ENCODE measurements around the gene PLCH1.

PLCH1 gene

DNA sequence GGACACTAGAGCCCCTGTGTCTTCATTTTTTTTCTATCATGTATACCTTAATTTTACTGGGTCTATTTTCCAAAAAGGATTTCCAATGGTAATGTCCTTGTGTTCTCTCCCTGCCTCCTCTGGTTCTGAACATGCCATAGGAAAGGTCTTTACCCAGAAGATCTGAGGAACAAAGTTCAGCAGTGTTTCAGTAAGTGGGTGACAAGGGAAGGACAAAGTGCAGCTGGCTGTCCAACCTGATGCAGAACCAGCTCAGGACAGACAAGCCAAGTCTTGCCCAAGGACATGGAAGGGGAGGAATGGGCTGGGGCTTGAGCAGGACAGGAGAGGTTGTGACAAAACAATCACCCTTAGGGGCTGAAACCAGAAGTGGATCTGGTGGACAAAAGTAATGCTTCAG is 390.2 kb downstream of the PLCH1 start:
- no peak for DNase-seq (ENCODE audit: low read depth in 2 of 2)
- TF ChIP-seq, protein P1, sequence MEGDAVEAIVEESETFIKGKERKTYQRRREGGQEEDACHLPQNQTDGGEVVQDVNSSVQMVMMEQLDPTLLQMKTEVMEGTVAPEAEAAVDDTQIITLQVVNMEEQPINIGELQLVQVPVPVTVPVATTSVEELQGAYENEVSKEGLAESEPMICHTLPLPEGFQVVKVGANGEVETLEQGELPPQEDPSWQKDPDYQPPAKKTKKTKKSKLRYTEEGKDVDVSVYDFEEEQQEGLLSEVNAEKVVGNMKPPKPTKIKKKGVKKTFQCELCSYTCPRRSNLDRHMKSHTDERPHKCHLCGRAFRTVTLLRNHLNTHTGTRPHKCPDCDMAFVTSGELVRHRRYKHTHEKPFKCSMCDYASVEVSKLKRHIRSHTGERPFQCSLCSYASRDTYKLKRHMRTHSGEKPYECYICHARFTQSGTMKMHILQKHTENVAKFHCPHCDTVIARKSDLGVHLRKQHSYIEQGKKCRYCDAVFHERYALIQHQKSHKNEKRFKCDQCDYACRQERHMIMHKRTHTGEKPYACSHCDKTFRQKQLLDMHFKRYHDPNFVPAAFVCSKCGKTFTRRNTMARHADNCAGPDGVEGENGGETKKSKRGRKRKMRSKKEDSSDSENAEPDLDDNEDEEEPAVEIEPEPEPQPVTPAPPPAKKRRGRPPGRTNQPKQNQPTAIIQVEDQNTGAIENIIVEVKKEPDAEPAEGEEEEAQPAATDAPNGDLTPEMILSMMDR (IDR thresholded peaks at IDR 0.05; ENCODE audit: low read depth, low read length), result no peak
- no peak overlapping the region for H3K4me3 ChIP-seq (replicated peaks in 1 of 2; ENCODE audit: low read depth in 2 of 2, low read length in 2 of 2)

DNA sequence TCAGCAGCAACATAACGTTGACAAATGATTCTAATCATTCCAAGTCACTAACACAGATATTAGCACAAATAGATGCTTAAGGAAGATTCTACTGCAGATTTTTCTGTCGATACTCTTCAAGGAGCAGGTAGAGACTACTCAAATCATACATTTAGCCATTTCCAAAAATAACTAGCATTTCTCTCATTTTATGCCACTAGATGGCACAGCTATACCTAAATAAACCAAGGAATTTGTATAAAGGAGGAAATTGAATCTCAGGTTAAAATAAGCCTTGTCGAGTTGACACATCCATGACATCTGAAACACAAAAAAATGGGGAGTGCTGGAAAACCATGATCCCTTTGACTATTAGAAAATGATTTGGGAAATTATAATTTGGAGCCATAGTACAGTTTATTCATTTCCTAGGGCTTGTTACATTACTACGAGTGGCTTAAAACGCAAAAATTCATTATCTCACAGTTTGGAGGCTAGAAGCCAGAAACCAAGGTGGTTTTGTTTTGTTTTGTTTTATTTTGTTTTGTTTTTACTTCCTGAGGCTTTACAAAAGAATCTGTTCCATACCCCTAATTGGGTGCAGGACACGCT is 391.9 kb downstream of the PLCH1 start:
- H3K4me3 ChIP-seq (replicated peaks in 1 of 2; ENCODE audit: low read depth in 2 of 2, low read length in 2 of 2), result no peak overlapping the region
- TF ChIP-seq, protein P1 (IDR thresholded peaks at IDR 0.05; ENCODE audit: low read depth, low read length), result peak; percentile 44
- peak; percentile 52 to 57 for DNase-seq (ENCODE audit: low read depth in 2 of 2)

DNA sequence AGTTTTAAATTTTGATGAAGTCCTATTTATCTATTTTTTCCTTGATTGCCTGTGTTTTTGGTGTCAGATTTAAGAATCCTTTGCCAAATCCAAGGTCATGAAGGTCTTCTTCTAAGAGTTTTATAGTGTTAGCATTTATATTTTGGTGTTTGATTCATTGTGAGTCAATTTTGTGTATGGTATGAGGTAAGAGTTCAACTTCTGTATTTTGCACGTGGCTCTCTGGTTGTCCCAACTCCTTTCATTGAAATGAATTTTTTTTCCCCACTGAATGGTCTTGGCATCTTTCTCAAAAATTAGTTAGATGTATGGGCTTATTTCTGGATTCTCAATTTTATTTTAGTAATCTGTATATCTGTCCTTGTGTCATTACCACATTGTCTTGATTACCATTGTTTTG is 394.3 kb downstream of the PLCH1 start:
- DNase-seq (ENCODE audit: low read depth in 2 of 2), result no peak
- H3K4me3 ChIP-seq (replicated peaks in 1 of 2; ENCODE audit: low read depth in 2 of 2, low read length in 2 of 2), result no peak overlapping the region
- TF ChIP-seq, protein P1 (IDR thresholded peaks at IDR 0.05; ENCODE audit: low read depth, low read length), result no peak

DNA sequence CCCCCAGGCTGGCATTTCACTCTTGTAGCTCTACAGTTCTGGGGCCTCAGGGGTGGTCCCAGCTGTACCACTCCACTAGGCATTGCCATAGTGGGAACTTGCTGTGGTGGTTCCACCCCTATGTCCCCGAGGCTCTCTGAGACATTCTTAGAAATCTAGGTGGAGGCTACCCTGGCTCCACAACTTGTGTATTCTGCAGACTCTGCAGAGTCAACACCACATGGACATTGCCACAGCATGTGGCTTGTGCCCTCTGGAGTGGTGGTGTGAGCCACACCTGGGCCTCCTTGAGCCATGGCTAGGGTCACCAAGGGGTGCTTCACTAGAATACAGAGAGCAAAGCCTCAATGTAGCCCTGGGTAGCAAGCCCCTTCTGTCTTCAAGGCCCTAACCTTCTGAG is 397.0 kb downstream of the PLCH1 start:
- TF ChIP-seq, protein P1 (IDR thresholded peaks at IDR 0.05; ENCODE audit: low read depth, low read length), result no peak
- DNase-seq (ENCODE audit: low read depth in 2 of 2), result no peak
- H3K4me3 ChIP-seq (replicated peaks in 1 of 2; ENCODE audit: low read depth in 2 of 2, low read length in 2 of 2), result no peak overlapping the region

DNA sequence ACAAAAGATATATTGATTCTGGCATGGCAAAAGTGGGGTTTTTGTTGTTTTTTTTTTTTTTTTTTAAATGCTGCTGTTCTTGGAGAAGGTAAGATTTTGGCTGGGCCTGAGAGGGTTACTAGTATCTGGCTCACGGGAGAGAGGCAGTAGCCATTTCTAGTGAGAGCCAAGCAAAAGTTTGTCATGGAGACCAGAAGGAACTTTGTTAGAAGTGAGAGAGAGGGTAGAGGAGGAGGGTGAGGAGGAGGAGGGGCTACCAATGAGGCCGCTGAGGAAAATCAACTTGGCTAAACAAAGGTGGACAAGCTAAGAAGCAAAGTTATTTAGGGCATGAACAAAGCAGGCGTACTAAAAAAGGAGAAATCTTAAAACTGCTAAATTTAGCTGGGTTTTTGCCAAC is 402.5 kb downstream of the PLCH1 start:
- no peak overlapping the region for H3K4me3 ChIP-seq (replicated peaks in 1 of 2; ENCODE audit: low read depth in 2 of 2, low read length in 2 of 2)
- TF ChIP-seq, protein P1 (IDR thresholded peaks at IDR 0.05; ENCODE audit: low read depth, low read length), result no peak

DNA sequence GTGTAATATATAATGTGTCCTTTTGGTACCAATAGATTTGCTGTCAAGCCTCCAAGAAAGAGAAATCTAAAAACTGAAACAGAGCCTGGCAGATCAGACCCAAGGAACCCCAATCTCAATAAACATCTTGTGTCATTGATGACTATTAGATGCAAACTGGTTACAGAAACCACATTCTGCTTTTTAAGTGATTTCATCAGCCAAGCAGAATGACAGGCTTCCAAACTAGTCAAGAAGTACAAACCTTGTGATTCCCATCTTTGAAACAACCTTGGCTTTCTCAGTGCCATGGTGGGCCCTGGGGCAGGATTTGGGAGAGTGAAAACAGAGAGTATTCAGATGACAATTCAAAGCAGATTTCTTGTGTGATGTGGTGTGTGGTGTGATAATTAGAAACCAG is 405.8 kb downstream of the PLCH1 start:
- H3K4me3 ChIP-seq (replicated peaks in 1 of 2; ENCODE audit: low read depth in 2 of 2, low read length in 2 of 2), result no peak overlapping the region
- DNase-seq (ENCODE audit: low read depth in 2 of 2), result no peak
- TF ChIP-seq, protein P1 (IDR thresholded peaks at IDR 0.05; ENCODE audit: low read depth, low read length), result no peak

More for the DNA sequence above, 402.5 kb downstream of the PLCH1 start:
- no peak for DNase-seq (ENCODE audit: low read depth in 2 of 2)
